ENCODE data around the gene CACNA2D3.

DNA sequence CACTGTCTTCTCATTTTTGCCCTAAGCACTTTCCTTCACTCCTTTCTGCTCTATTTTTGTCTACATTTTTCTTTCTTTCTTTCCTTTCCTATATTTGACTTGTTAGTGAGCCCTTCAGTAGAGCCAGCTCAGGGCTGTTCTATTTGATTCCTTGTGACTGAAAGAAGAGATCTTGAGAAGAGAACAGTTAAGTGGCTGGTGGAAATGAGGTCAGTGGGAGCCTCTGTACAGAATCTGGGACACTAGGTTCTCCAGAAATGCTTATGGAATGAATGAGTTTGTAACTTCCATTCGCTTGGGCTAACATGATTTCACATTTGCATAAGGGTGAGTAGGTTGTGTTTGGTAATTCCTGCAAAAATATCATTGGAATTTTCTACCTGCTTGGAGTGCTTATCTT is 45.6 kb downstream of the CACNA2D3 start:
- no peak for TF ChIP-seq GABPA (IDR thresholded peaks at IDR 0.05 in 1 of 2, conservative IDR thresholded peaks at IDR 0.05 in 1 of 2)
- TF ChIP-seq, protein P1, sequence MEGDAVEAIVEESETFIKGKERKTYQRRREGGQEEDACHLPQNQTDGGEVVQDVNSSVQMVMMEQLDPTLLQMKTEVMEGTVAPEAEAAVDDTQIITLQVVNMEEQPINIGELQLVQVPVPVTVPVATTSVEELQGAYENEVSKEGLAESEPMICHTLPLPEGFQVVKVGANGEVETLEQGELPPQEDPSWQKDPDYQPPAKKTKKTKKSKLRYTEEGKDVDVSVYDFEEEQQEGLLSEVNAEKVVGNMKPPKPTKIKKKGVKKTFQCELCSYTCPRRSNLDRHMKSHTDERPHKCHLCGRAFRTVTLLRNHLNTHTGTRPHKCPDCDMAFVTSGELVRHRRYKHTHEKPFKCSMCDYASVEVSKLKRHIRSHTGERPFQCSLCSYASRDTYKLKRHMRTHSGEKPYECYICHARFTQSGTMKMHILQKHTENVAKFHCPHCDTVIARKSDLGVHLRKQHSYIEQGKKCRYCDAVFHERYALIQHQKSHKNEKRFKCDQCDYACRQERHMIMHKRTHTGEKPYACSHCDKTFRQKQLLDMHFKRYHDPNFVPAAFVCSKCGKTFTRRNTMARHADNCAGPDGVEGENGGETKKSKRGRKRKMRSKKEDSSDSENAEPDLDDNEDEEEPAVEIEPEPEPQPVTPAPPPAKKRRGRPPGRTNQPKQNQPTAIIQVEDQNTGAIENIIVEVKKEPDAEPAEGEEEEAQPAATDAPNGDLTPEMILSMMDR (IDR thresholded peaks at IDR 0.05; ENCODE audit: low read depth, low read length, missing input control): no peak
- TF ChIP-seq TAF1 (conservative IDR thresholded peaks at IDR 0.05): no peak
- TF ChIP-seq ATF3 (IDR thresholded peaks at IDR 0.05): no peak
- no peak for TF ChIP-seq JUND (IDR thresholded peaks at IDR 0.05)
- TF ChIP-seq MAX (IDR thresholded peaks at IDR 0.05): no peak
- TF ChIP-seq SP1 (IDR thresholded peaks at IDR 0.05): no peak
- TF ChIP-seq REST (IDR thresholded peaks at IDR 0.05): no peak
- no peak for TF ChIP-seq EGR1 (IDR thresholded peaks at IDR 0.05; ENCODE audit: low read depth in 2 of 2)
- TF ChIP-seq RXRA (IDR thresholded peaks at IDR 0.05): no peak
- no peak for TF ChIP-seq RAD21 (IDR thresholded peaks at IDR 0.05)
